Uterus (tissue), 2 donors: ENCODE measurements around the gene AGMO.

Experiments
- POLR2A ChIP-seq, 2 donors: fragments of 450-650 bp; IDR thresholded peaks; one replicate each; pipeline ENCODE4 v1.6.1; 2016; ENCODE audit warnings: antibody characterized with exemption in 2 of 2, mild to moderate bottlenecking in 1 of 2, moderate library complexity in 1 of 2
- TF ChIP-seq, protein P1 (sequence below), 4 experiments: fragments of 200-600 bp in 2 of 4; fragments of 450-650 bp in 2 of 4; sonication (generic) in 2 of 4; IDR thresholded peaks; one replicate each; pipeline ENCODE4 v1.5.1; 2016 to 2019; ENCODE audit warnings: antibody characterized with exemption in 4 of 4, mild to moderate bottlenecking in 2 of 4, moderate library complexity in 1 of 4

DNA sequence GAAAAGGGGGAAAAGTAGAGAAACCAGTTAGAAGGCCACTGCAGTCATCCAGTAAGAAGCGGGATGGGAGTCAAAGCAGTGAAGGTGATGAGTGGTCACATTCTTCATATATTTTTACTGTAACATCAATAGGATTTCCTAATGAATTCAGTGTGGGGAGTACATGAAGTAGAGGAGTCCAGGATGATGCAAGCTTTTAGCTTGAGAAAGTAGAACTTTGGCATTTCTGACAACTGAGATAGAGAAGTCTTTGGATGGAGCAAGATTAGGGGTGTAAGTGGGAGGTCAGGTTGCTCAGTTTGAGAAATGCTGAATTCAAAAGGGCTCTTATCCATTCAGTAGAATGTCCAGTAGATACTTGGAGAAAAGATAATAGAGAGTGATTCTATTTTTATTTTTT is 395.2 kb downstream of the AGMO start:
- TF ChIP-seq, protein P1, sequence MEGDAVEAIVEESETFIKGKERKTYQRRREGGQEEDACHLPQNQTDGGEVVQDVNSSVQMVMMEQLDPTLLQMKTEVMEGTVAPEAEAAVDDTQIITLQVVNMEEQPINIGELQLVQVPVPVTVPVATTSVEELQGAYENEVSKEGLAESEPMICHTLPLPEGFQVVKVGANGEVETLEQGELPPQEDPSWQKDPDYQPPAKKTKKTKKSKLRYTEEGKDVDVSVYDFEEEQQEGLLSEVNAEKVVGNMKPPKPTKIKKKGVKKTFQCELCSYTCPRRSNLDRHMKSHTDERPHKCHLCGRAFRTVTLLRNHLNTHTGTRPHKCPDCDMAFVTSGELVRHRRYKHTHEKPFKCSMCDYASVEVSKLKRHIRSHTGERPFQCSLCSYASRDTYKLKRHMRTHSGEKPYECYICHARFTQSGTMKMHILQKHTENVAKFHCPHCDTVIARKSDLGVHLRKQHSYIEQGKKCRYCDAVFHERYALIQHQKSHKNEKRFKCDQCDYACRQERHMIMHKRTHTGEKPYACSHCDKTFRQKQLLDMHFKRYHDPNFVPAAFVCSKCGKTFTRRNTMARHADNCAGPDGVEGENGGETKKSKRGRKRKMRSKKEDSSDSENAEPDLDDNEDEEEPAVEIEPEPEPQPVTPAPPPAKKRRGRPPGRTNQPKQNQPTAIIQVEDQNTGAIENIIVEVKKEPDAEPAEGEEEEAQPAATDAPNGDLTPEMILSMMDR (IDR thresholded peaks at IDR 0.05), result no peak
- no peak for TF ChIP-seq POLR2A (IDR thresholded peaks at IDR 0.05)
